Measurements from ENCODE around the gene SETD9. TPM values are rescaled to one million over a fixed set of nuclear protein-coding genes. Genes with fewer than 3 reads are reported as not detected.

The SETD9 gene
- total and polyA plus RNA-seq, 2 experiments from 2014 or later = 4.4 to 18.1 TPM

DNA sequence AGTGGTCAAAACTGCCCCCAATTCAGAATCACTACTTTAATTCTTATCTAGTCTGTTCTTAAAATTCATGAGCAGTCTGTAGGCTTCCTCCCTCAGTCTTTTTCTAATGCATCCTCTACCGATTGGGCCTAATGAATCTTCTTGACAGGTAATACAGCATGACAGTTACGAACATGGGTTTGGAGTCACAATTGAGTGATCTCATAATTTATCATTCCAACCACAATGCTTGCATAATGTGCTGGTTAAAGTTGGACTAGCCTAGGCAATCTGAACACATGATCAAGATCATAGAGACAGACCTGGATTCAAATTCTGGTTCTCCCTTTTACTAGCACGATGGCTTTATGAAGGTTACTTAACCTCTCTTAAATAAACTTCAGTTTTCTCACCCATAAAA is 33.1 kb upstream of the SETD9 start:
- H3K27ac ChIP-seq = no peak overlapping the region
- DNase-seq (ENCODE audit: low read depth in 1 of 2, low spot score in 1 of 2) = no peak
- H3K9me3 ChIP-seq (ENCODE audit: low read depth) = no peaks in the 10 kb centered on the region
- H3K27me3 ChIP-seq = no peaks in the 10 kb centered on the region
- no peaks in the 10 kb centered on the region for H3K4me1 ChIP-seq (ENCODE audit: low read depth)
- TF ChIP-seq, protein P1, sequence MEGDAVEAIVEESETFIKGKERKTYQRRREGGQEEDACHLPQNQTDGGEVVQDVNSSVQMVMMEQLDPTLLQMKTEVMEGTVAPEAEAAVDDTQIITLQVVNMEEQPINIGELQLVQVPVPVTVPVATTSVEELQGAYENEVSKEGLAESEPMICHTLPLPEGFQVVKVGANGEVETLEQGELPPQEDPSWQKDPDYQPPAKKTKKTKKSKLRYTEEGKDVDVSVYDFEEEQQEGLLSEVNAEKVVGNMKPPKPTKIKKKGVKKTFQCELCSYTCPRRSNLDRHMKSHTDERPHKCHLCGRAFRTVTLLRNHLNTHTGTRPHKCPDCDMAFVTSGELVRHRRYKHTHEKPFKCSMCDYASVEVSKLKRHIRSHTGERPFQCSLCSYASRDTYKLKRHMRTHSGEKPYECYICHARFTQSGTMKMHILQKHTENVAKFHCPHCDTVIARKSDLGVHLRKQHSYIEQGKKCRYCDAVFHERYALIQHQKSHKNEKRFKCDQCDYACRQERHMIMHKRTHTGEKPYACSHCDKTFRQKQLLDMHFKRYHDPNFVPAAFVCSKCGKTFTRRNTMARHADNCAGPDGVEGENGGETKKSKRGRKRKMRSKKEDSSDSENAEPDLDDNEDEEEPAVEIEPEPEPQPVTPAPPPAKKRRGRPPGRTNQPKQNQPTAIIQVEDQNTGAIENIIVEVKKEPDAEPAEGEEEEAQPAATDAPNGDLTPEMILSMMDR (IDR thresholded peaks at IDR 0.05; ENCODE audit: low read depth, low read length) = no peak
- H3K4me3 ChIP-seq = no peak overlapping the region
- peaks cover 74% of the 10 kb centered on the region for H3K36me3 ChIP-seq

DNA sequence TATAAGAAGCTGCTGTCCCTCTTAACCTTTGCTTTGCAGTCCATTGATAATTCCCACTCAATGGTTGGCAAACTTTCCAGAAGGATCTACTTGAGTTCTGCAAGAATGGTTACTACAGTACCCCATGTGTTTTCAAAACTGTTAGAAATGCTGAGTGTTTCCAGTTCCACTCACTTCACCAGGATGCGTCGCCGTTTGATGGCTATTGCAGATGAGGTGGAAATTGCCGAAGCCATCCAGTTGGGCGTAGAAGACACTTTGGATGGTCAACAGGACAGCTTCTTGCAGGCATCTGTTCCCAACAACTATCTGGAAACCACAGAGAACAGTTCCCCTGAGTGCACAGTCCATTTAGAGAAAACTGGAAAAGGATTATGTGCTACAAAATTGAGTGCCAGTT is 27.8 kb upstream of the SETD9 start:
- Histone ChIP-seq H3K4me1 (ENCODE audit: low read depth) (no peaks in the 10 kb centered on the region), H3K36me3 (peaks cover 78% of the 10 kb centered on the region), H3K9me3 (ENCODE audit: low read depth) (no peaks in the 10 kb centered on the region), H3K27ac (no peak overlapping the region), H3K27me3 (no peaks in the 10 kb centered on the region), H3K4me3 (no peak overlapping the region)
- DNase-seq (ENCODE audit: low read depth in 1 of 2, low spot score in 1 of 2) = no peak
- TF ChIP-seq, protein P1 (IDR thresholded peaks at IDR 0.05; ENCODE audit: low read depth, low read length) = no peak

- H3K36me3 ChIP-seq = peaks cover 38% of the 10 kb centered on the region
- H3K27ac ChIP-seq = no peak overlapping the region
- no peak overlapping the region for H3K4me3 ChIP-seq
- H3K9me3 ChIP-seq (ENCODE audit: low read depth) = no peaks in the 10 kb centered on the region
- DNase-seq (ENCODE audit: low read depth in 1 of 2, low spot score in 1 of 2) = no peak
- no peaks in the 10 kb centered on the region for H3K4me1 ChIP-seq (ENCODE audit: low read depth)
- TF ChIP-seq, protein P1 (IDR thresholded peaks at IDR 0.05; ENCODE audit: low read depth, low read length) = no peak
- H3K27me3 ChIP-seq = no peaks in the 10 kb centered on the region
Measured at GRCh38 chr5:56893251-56893951, 16.0 kb upstream of the SETD9 start.

- no peak overlapping the region for H3K27ac ChIP-seq
- H3K4me1 ChIP-seq (ENCODE audit: low read depth) = no peaks in the 10 kb centered on the region
- no peak for DNase-seq (ENCODE audit: low read depth in 1 of 2, low spot score in 1 of 2)
- no peaks in the 10 kb centered on the region for H3K9me3 ChIP-seq (ENCODE audit: low read depth)
- TF ChIP-seq, protein P1 (IDR thresholded peaks at IDR 0.05; ENCODE audit: low read depth, low read length) = no peak
- peaks cover 24% of the 10 kb centered on the region for H3K36me3 ChIP-seq
- no peaks in the 10 kb centered on the region for H3K27me3 ChIP-seq
- H3K4me3 ChIP-seq = no peak overlapping the region
Measured at GRCh38 chr5:56896763-56897162, 12.6 kb upstream of the SETD9 start.

DNA sequence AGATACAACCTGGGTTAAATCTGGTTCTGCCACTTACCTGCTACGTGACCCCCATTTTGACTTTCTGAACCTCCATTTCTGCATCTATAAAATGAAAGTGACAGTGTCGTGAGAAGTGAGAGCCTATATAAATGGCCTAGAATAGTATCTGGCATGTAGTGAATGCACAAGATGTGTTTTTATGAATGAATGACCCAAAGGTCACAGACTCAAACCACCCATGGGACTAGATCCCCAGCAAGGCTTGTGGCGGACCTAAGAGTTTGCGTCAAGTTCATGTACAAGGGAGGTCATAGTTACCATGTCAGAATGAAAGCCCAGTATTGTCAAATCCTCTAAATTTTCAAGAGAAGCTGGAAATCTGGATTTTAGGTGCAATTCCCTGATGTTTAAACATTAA is 11.2 kb upstream of the SETD9 start:
- H3K27ac ChIP-seq = no peak overlapping the region
- H3K27me3 ChIP-seq = no peaks in the 10 kb centered on the region
- TF ChIP-seq, protein P1 (IDR thresholded peaks at IDR 0.05; ENCODE audit: low read depth, low read length) = no peak
- H3K4me3 ChIP-seq = no peak overlapping the region
- DNase-seq (ENCODE audit: low read depth in 1 of 2, low spot score in 1 of 2) = no peak
- H3K4me1 ChIP-seq (ENCODE audit: low read depth) = no peaks in the 10 kb centered on the region
- H3K9me3 ChIP-seq (ENCODE audit: low read depth) = no peaks in the 10 kb centered on the region
- H3K36me3 ChIP-seq = peaks cover 21% of the 10 kb centered on the region

Measured in cardiac muscle cell (in vitro differentiated cells and primary cell).